BE2C (cell line): ENCODE measurements around the gene CCR6. TPM values are rescaled to one million over a fixed set of nuclear protein-coding genes. Genes with fewer than 3 reads are reported as not detected.

Experiments used
- DNase-seq: peaks from one replicate; pipeline ENCODE4 v3.0.0-alpha.2; 2020
- H3K27me3 ChIP-seq: fragments of 250-450 bp; sonication (Bioruptor Pico); 2 replicates; pipeline ENCODE4 v1.5.1; 2020; ENCODE audit warnings: mild to moderate bottlenecking
- H3K36me3 ChIP-seq: fragments of 250-450 bp; sonication (Bioruptor Pico); 2 replicates; pipeline ENCODE4 v1.5.1; 2020; ENCODE audit warnings: mild to moderate bottlenecking
- H3K4me1 ChIP-seq: fragments of 250-450 bp; sonication (Bioruptor Pico); 2 replicates; pipeline ENCODE4 v1.5.1; 2020
- H3K4me3 ChIP-seq: 2 replicates; pipeline ENCODE4 v1.5.1; 2011; ENCODE audit warnings: low read depth, low read length
- H3K9me3 ChIP-seq: fragments of 250-450 bp; sonication (Bioruptor Pico); 2 replicates; pipeline ENCODE4 v1.5.1; 2020
- CTCF ChIP-seq: IDR thresholded peaks from 2 replicates; pipeline ENCODE4 v1.5.1; 2012; ENCODE audit warnings: mild to moderate bottlenecking, low read depth, low read length
- polyA plus RNA-seq: library from polyadenylated mRNA; unstranded; fragments of >200 nt; gene quantifications from one replicate; pipeline ENCODE4 v1.2.1, GENCODE V29; 2012; ENCODE audit warnings: low read depth, missing spikeins; ENCODE audit not compliant: insufficient read length, insufficient read depth

CCR6 gene
- polyA plus RNA-seq: not detected

- H3K36me3 ChIP-seq: no peaks in the 10 kb centered on the region
- DNase-seq: no peak
- H3K4me1 ChIP-seq: 0 out of 2 replicates have a peak, but pooled peaks cover 2% of the 10 kb centered on the region
- H3K27me3 ChIP-seq: no peaks in the 10 kb centered on the region
- H3K9me3 ChIP-seq: no peaks in the 10 kb centered on the region
- H3K4me3 ChIP-seq: no peak within 1 kb of the TSS
- no peak for TF ChIP-seq CTCF
Measured at GRCh38 chr6:167122827-167123657, at the start of gene CCR6. TSS of gene CCR6 (plus strand) at chr6:167123096. CDS start at chr6:167136135, 13,039 bp downstream.

- Histone ChIP-seq H3K9me3 (no peaks in the 10 kb centered on the region), H3K27me3 (peaks cover 9% of the 10 kb centered on the region), H3K4me3 (no peak overlapping the region), H3K4me1 (no peaks in the 10 kb centered on the region), H3K36me3 (no peaks in the 10 kb centered on the region)
- no peak for TF ChIP-seq CTCF
- DNase-seq: no peak
Measured at GRCh38 chr6:167073679-167074274, 49.1 kb upstream of the CCR6 start.

GRCh38 chr6:167077241-167077932 is 45.5 kb upstream of the CCR6 start:
- no peak for DNase-seq
- Histone ChIP-seq H3K36me3 (no peaks in the 10 kb centered on the region), H3K4me3 (no peak overlapping the region), H3K9me3 (no peaks in the 10 kb centered on the region), H3K4me1 (no peaks in the 10 kb centered on the region), H3K27me3 (peaks cover 9% of the 10 kb centered on the region; the same call in 1 of the 2 replicates)
- TF ChIP-seq CTCF: no peak

GRCh38 chr6:167078745-167079144 is 44.2 kb upstream of the CCR6 start:
- TF ChIP-seq CTCF: no peak
- Histone ChIP-seq H3K4me1 (no peaks in the 10 kb centered on the region), H3K27me3 (peaks cover 4% of the 10 kb centered on the region; the same call in 1 of the 2 replicates), H3K9me3 (no peaks in the 10 kb centered on the region), H3K36me3 (no peaks in the 10 kb centered on the region), H3K4me3 (no peak overlapping the region)
- no peak for DNase-seq

GRCh38 chr6:167079853-167080297 is 43.0 kb upstream of the CCR6 start:
- Histone ChIP-seq H3K36me3 (no peaks in the 10 kb centered on the region), H3K4me1 (no peaks in the 10 kb centered on the region), H3K9me3 (no peaks in the 10 kb centered on the region), H3K27me3 (peaks cover 1% of the 10 kb centered on the region; the same call in 1 of the 2 replicates), H3K4me3 (no peak overlapping the region)
- TF ChIP-seq CTCF: no peak
- no peak for DNase-seq
